DND-41 (cell line): Measurements from ENCODE around the gene PSMA8.

Experiments
- CTCF ChIP-seq: IDR thresholded peaks from 2 replicates; pipeline ENCODE4 v1.5.1; 2012; ENCODE audit warnings: borderline replicate concordance, low read length, moderate library complexity, mild to moderate bottlenecking; ENCODE audit not compliant: poor library complexity, severe bottlenecking; ENCODE audit errors: extremely low read depth
- EZH2 ChIP-seq: IDR thresholded peaks from 3 replicates; pipeline ENCODE4 v1.6.1; 2012; ENCODE audit warnings: borderline replicate concordance, low read depth, mild to moderate bottlenecking, moderate library complexity, low read length, inconsistent platforms; ENCODE audit not compliant: severe bottlenecking

- no peak for TF ChIP-seq CTCF
- no peak for TF ChIP-seq EZH2
Observed at GRCh38 chr18:26090130-26091046, 43.3 kb upstream of the PSMA8 start, which contains the start of gene SS18.
